Panc1 (cell line): ENCODE data around the gene ABCF3. TPM values are rescaled to one million over a fixed set of nuclear protein-coding genes. Genes with fewer than 3 reads are reported as not detected.
"Not testable (repeated sequence)": the region's sequence is repeated elsewhere in the genome, so short reads cannot be mapped to it uniquely, and the experiment has no call there.

Experiments used
- ATAC-seq: fragments of 200-7000 bp; cut with Tn5 transposase; 2 replicates; pipeline ENCODE4 v1.9.1; 2020; ENCODE audit warnings: mild to moderate bottlenecking, moderate library complexity
- BruUV-seq: library from RNA; stranded (reverse); fragments of 400-500 nt; replicated peaks from 2 replicates; lab custom pipeline; 2021; lab: Mats Ljungman, UMichigan
- CTCF ChIA-PET: fragments of 300-600 bp; sonication (Branson Sonifier 250); formaldehyde crosslinking; loops from one replicate; lab custom pipeline; 2022; ENCODE audit warnings: antibody characterized with exemption; lab: Charles Lee
- POLR2A ChIA-PET: fragments of 300-600 bp; sonication (Branson Sonifier 250); formaldehyde crosslinking; loops from one replicate; lab custom pipeline; 2022; ENCODE audit warnings: antibody characterized with exemption; lab: Charles Lee
- DNase-seq: peaks from one replicate; pipeline ENCODE4 v3.0.0-alpha.2; 2010; ENCODE audit warnings: low read depth, low spot score
- H3K27ac ChIP-seq: 2 replicates; pipeline ENCODE4 v1.5.1; 2011; ENCODE audit warnings: mild to moderate bottlenecking, low read length, inconsistent platforms
- H3K27me3 ChIP-seq: fragments of 200-500 bp; sonication (Bioruptor generic); 2 replicates; pipeline ENCODE4 v1.6.0; 2014; ENCODE audit warnings: low read length, inconsistent platforms; ENCODE audit not compliant: control insufficient read depth, insufficient read depth
- H3K36me3 ChIP-seq: fragments of 200-500 bp; sonication (Bioruptor generic); 2 replicates; pipeline ENCODE4 v1.5.1; 2014; ENCODE audit warnings: inconsistent platforms, mild to moderate bottlenecking, low read length, moderate library complexity; ENCODE audit not compliant: control insufficient read depth, insufficient read depth
- H3K4me1 ChIP-seq: 2 replicates; pipeline ENCODE4 v1.5.1; 2011; ENCODE audit warnings: inconsistent platforms, mild to moderate bottlenecking, low read length, moderate library complexity; ENCODE audit not compliant: control insufficient read depth, insufficient read depth
- H3K4me3 ChIP-seq, 2 experiments: 2 replicates each; pipeline ENCODE4 v1.5.1; 2011 to 2012; ENCODE audit warnings: low read depth in 2 of 2, low read length in 2 of 2, mild to moderate bottlenecking in 2 of 2, inconsistent platforms in 1 of 2, moderate library complexity in 1 of 2
- H3K9me3 ChIP-seq: fragments of 200-500 bp; sonication (Bioruptor generic); 2 replicates; pipeline ENCODE4 v1.5.1; 2014; ENCODE audit warnings: low read depth, mild to moderate bottlenecking, inconsistent platforms, low read length, moderate library complexity; ENCODE audit not compliant: control insufficient read depth, insufficient read depth
- POLR2AphosphoS5 ChIP-seq: IDR thresholded peaks from 2 replicates; pipeline ENCODE4 v1.6.1; 2012; ENCODE audit warnings: mild to moderate bottlenecking, low read depth, low read length, moderate library complexity
- SIN3A ChIP-seq: IDR thresholded peaks from 2 replicates; pipeline ENCODE4 v1.6.1; 2012; ENCODE audit warnings: low read depth, mild to moderate bottlenecking, low read length, moderate library complexity, borderline replicate concordance; ENCODE audit not compliant: insufficient read depth
- TCF7L2 ChIP-seq: IDR thresholded peaks from 2 replicates; pipeline ENCODE4 v1.6.1; 2011; ENCODE audit warnings: mild to moderate bottlenecking, low read depth, low read length, inconsistent platforms
- in situ Hi-C: cut with HindIII; loops from 2 replicates; pipeline ENCODE4 v1.10.0; 2016; ENCODE audit warnings: low sequenced_read_pairs, low pct_unique_long_range_greater_than_20kb
- intact Hi-C: fragments of 100-400 bp; cut with micrococcal nuclease; formaldehyde crosslinking; loops from one replicate; pipeline ENCODE4 v1.10.0; 2022; ENCODE audit not compliant: unreplicated experiment
- total RNA-seq: library from RNA; stranded (reverse); gene quantifications from one replicate; pipeline ENCODE4 v1.2.1, GENCODE V29; 2021; ENCODE audit not compliant: unreplicated experiment
- TF ChIP-seq, protein P1 (sequence below), 2 experiments: IDR thresholded peaks; 2 replicates each; pipeline ENCODE4 v1.6.1; 2011 to 2012; ENCODE audit warnings: low read depth in 2 of 2, control low read depth in 1 of 2, low read length in 1 of 2, mild to moderate bottlenecking in 1 of 2, moderate library complexity in 1 of 2; ENCODE audit not compliant: insufficient read depth in 1 of 2
- TF ChIP-seq, protein P2 (sequence below): fragments of 450-650 bp; IDR thresholded peaks from 2 replicates; pipeline ENCODE4 v1.5.1; 2017; ENCODE audit warnings: mild to moderate bottlenecking

The ABCF3 gene
- total RNA-seq, 1 experiment from 2014 or later: 101 TPM

DNA sequence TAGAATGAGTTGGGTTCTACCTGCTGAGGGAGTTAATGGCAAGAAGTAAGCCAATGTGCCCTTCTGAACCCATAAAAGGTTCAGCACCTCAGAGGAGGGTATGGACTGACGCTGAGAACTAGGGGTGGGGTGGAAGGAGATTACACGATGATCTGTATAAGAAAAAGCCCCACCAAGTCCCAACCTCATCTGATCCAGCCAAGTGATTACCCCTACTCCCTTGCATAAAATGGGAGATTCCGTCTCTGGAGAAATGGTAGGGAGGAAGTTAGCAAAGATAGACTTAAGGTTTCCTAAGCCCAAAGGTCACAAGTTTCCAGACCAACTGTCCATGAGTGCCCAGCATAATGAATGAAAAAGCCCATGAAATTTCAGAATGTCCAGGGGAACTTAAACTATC is 37.9 kb upstream of the ABCF3 start:
- no peak for TF ChIP-seq TCF7L2
- intact Hi-C loops (loop anchor here (5.0 to 10.0 kb wide), 2 partner anchors 94 to 137 kb away; no protein-coding TSS in a partner anchor), in situ Hi-C loops (no loop called here)
- POLR2A ChIA-PET: interaction anchor here (0.5 kb wide), 1 partner anchor 113 kb away, joined by 6 read pairs; no protein-coding TSS in a partner anchor
- no TSS peak for BruUV-seq
- no peaks in the 10 kb centered on the region for H3K4me1 ChIP-seq
- DNase-seq (no peak), ATAC-seq (no peak)
- no peaks in the 10 kb centered on the region for H3K27me3 ChIP-seq
- H3K4me3 ChIP-seq: no peak overlapping the region
- no peak overlapping the region for H3K27ac ChIP-seq
- CTCF ChIA-PET: no interaction called here
- no peaks in the 10 kb centered on the region for H3K9me3 ChIP-seq
- H3K36me3 ChIP-seq: peaks cover 12% of the 10 kb centered on the region; the same call in 1 of the 2 replicates

DNA sequence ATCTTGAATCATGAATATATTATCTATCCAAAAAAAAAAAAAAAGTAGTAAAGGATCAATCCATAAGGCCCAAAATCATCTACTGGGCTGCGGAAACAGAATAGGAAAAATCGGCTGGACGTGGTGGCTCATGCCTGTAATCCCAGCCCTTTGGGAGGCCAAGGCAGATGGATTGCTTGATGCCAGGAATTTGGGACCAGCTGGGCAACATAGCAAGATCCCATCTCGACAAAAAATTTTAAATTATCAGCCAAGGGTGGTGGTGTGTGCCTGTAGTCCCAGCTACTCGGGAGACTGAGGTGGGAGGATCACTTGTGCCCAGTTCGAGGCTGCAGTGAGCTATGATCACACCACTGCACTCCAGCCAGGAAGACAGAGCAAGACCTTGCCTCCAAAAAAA is 36.9 kb upstream of the ABCF3 start:
- Histone ChIP-seq H3K27me3 (no peaks in the 10 kb centered on the region), H3K4me1 (peaks cover 4% of the 10 kb centered on the region; the same call in 1 of the 2 replicates), H3K27ac (no peak overlapping the region), H3K9me3 (no peaks in the 10 kb centered on the region), H3K4me3 (no peak overlapping the region), H3K36me3 (peaks cover 4% of the 10 kb centered on the region; the same call in 1 of the 2 replicates)
- DNase-seq (no peak), ATAC-seq (no peak)
- ChIA-PET POLR2A (interaction anchor here (0.7 kb wide), 1 partner anchor 97 kb away, joined by 4 read pairs; no protein-coding TSS in a partner anchor), CTCF (interaction anchor here (0.6 kb wide), 1 partner anchor 140 kb away, joined by 4 read pairs; no protein-coding TSS in a partner anchor)
- intact Hi-C loops: loop anchor here (5.0 to 10.0 kb wide), 2 partner anchors 93 to 136 kb away; no protein-coding TSS in a partner anchor
- TF ChIP-seq POLR2AphosphoS5 (no peak), TCF7L2 (no peak), SIN3A (no peak)
- TF ChIP-seq, protein P1, sequence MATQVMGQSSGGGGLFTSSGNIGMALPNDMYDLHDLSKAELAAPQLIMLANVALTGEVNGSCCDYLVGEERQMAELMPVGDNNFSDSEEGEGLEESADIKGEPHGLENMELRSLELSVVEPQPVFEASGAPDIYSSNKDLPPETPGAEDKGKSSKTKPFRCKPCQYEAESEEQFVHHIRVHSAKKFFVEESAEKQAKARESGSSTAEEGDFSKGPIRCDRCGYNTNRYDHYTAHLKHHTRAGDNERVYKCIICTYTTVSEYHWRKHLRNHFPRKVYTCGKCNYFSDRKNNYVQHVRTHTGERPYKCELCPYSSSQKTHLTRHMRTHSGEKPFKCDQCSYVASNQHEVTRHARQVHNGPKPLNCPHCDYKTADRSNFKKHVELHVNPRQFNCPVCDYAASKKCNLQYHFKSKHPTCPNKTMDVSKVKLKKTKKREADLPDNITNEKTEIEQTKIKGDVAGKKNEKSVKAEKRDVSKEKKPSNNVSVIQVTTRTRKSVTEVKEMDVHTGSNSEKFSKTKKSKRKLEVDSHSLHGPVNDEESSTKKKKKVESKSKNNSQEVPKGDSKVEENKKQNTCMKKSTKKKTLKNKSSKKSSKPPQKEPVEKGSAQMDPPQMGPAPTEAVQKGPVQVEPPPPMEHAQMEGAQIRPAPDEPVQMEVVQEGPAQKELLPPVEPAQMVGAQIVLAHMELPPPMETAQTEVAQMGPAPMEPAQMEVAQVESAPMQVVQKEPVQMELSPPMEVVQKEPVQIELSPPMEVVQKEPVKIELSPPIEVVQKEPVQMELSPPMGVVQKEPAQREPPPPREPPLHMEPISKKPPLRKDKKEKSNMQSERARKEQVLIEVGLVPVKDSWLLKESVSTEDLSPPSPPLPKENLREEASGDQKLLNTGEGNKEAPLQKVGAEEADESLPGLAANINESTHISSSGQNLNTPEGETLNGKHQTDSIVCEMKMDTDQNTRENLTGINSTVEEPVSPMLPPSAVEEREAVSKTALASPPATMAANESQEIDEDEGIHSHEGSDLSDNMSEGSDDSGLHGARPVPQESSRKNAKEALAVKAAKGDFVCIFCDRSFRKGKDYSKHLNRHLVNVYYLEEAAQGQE (IDR thresholded peaks at IDR 0.05; ENCODE audit: insufficient read depth in 1 of 2, low read depth in 2 of 2, low read length in 1 of 2): no peak
- TF ChIP-seq, protein P2, sequence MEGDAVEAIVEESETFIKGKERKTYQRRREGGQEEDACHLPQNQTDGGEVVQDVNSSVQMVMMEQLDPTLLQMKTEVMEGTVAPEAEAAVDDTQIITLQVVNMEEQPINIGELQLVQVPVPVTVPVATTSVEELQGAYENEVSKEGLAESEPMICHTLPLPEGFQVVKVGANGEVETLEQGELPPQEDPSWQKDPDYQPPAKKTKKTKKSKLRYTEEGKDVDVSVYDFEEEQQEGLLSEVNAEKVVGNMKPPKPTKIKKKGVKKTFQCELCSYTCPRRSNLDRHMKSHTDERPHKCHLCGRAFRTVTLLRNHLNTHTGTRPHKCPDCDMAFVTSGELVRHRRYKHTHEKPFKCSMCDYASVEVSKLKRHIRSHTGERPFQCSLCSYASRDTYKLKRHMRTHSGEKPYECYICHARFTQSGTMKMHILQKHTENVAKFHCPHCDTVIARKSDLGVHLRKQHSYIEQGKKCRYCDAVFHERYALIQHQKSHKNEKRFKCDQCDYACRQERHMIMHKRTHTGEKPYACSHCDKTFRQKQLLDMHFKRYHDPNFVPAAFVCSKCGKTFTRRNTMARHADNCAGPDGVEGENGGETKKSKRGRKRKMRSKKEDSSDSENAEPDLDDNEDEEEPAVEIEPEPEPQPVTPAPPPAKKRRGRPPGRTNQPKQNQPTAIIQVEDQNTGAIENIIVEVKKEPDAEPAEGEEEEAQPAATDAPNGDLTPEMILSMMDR: no peak
- in situ Hi-C loops: no loop called here
- BruUV-seq: no TSS peak

DNA sequence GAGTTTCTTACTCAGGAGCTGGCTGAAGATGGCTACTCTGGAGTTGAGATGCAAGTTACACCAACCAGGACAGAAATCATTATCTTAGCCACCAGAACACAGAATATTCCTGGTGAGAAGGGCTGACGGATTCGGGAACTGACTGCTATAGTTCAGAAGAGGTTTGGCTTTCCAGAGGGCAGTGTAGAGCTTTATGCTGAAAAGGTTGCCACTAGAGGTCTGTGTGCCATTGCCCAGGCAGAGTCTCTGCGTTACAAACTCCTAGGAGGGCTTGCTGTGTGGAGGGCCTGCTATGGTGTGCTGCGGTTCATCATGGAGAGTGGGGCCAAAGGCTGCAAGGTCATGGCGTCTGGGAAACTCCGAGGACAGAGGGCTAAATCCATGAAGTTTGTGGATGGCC is 36.2 kb upstream of the ABCF3 start:
- CTCF ChIA-PET, H3K9me3 ChIP-seq, H3K4me1 ChIP-seq, H3K27ac ChIP-seq, BruUV-seq, DNase-seq, POLR2A ChIA-PET, in situ Hi-C loops, H3K27me3 ChIP-seq, H3K36me3 ChIP-seq, H3K4me3 ChIP-seq: not testable (repeated sequence)
- intact Hi-C loops: loop anchor here (5.0 to 10.0 kb wide), 2 partner anchors 93 to 135 kb away; no protein-coding TSS in a partner anchor
- peak; percentile 72 for ATAC-seq
